ENCODE measurements around the gene SEC16A. TPM values are rescaled to one million over a fixed set of nuclear protein-coding genes. Genes with fewer than 3 reads are reported as not detected.

The SEC16A gene
- total RNA-seq, 1 experiment from 2014 or later, result 44.5 TPM

DNA sequence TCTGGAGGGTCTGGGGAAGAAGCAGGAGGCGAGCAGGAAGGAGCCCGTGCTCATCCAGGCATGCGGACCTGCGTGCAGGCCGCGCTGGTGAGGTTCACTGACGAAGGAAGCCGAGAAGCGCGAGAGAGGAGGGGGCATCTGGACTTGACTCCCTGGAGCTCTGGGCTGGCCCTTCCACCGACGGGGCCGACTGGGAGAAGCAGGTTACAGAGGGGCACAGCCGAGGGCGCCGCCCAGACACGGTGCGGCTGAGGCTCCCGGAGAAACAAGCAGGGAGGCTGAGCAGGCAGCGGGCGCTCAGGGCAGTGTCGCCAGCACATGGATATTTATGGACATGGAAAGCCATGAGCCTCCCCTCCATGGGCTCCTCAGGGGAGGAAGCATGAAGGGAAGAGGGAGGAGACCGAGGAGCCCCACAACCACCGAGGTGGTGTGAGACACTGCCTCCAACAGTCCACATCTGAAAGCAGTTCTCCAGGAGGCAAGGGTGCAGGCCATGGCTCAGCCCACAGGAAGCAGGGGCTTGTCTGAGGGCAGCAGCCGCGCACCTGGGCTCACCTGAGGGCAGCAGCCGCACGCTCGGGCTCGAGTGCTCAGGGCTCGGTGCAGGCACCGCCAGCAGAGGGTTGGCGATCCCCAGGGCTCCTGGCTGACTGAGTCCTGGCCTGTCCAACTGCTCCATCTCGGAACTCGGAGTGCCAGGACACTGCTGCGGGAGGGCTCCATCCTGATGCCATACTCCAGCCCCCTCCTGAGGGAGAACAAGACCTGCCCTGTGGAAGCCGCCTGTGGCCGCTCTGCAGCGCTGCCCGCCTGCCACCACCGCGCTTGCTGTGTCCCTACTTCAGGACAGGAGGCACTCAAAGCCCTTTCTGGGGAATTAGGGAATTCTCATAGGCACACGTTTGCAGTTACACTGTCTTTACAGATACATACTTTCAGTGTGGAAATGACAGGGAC is 27.5 kb downstream of the SEC16A start:
- Histone ChIP-seq H3K4me1 (peaks cover 9% of the 10 kb centered on the region), H3K9me3 (replicated peaks) (no peaks in the 10 kb centered on the region), H3K36me3 (peaks cover 91% of the 10 kb centered on the region), H3K27me3 (no peaks in the 10 kb centered on the region), H3K4me3 (no peak overlapping the region), H3K27ac (no peak overlapping the region)
- no peak for DNase-seq

DNA sequence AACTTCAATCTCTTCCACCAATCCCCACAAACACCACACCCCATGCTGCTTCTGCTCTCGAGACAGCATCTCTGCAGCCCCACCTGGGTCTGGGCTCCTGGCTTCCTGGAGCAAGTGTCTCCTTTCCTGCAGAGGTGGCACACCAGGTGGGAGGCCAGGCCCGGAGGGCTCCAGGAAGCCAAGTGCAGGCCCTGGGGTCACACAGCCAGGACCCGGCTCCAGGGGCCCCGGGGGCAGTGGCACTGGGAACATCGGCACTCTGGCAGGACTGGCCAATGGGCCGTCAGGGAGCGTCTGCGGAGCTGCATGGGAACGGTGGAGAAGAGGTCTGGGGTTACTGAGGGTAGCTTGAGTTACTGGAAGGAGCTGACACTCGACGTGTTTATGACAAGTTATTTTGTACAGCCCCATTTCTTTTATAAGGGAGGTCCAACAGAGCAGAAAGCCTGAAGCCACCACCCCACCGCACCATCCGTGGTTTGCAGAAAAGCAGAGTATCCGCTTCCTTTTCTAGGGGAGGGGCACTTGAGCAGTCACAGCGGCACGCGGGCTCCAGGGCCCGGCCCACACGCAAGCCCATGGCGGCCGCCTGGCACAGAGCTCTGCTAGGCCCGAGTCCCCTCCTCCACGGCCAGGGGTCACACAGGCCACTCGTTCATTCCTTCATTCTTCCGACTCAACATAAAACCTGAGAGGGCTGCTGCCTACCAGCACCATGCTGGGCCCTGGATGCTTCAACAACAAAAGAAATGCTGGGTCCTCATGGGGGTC is 28.6 kb downstream of the SEC16A start:
- Histone ChIP-seq H3K4me1 (peaks cover 18% of the 10 kb centered on the region), H3K9me3 (replicated peaks) (no peaks in the 10 kb centered on the region), H3K27me3 (no peaks in the 10 kb centered on the region), H3K36me3 (peaks cover 86% of the 10 kb centered on the region), H3K27ac (no peak overlapping the region), H3K4me3 (no peak overlapping the region)
- DNase-seq, result no peak

DNA sequence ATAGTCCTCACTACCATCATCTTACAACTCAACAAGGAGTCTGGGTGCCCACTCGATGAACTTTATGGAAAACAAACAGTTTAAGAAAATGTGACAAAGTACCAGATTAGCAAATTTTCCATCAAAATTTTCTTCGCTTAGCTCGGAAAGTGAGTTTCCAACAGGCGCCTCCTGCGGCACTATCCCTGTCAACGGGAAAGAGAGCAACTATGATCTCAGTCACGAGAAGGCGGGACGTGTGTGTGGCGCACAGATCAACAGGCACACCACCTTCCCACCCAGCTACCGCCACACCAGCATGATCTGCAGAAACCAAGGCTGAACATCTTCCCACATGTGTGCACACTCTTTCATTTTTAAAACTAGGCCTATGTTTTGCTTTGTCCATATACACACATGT is 29.5 kb downstream of the SEC16A start:
- peaks cover 77% of the 10 kb centered on the region for H3K36me3 ChIP-seq
- H3K4me3 ChIP-seq, result no peak overlapping the region
- peaks cover 24% of the 10 kb centered on the region for H3K4me1 ChIP-seq
- no peak for DNase-seq
- H3K9me3 ChIP-seq (replicated peaks), result no peaks in the 10 kb centered on the region
- no peaks in the 10 kb centered on the region for H3K27me3 ChIP-seq
- H3K27ac ChIP-seq, result no peak overlapping the region

DNA sequence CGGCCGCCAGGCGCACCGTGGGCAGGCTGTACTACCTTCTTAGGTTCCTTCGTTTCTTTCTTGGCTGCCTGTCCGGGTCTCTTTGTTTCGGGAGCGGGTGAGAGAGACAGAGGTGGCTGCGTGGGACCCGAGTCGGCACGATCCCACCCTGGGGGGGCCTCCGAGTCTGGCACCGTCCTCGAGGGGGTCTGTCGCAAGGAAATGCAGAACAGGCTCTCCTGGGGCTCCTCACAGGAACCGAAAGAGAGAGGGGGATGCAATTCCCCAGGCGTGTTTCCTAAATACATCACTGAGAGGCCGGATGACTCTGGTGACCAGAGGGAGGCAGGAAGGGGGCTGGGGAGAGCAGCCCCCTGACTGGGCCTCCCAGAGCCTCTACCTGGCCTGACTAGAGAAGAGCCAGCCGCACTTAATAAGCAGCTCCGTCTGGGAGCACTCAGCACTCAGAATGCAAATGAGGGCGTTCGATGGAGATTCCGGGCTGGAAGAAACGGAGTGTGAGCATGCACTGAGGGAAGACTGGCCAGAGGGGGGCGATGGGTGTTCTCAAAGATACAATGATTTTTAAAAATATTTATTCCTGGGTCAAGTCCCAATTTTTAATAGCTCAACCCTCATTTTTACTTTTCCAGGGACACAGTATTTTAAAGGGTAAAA is 31.5 kb downstream of the SEC16A start:
- Histone ChIP-seq H3K36me3 (peaks cover 74% of the 10 kb centered on the region), H3K27me3 (no peaks in the 10 kb centered on the region), H3K4me1 (peaks cover 24% of the 10 kb centered on the region), H3K9me3 (replicated peaks) (no peaks in the 10 kb centered on the region), H3K4me3 (no peak overlapping the region), H3K27ac (no peak overlapping the region; the same call in 1 of the 2 replicates)
- DNase-seq, result no peak

DNA sequence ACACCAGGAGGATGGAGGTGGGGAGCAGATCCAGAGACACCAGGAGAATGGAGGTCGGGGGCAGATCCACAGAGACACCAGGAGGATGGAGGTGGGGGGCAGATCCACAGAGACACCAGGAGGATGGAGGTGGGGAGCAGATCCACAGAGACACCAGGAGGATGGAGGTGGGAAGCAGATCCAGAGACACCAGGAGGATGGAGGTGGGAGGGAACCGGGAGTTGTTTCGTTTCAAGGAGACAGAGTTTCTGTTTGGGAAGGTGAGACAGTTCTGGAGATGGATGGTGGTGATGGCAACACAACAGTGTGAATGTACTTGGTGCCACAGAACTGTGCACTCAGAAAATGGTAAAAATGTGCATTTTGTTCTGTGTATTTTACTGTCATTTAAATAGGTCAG is 34.2 kb downstream of the SEC16A start:
- Histone ChIP-seq H3K4me1 (peaks cover 24% of the 10 kb centered on the region), H3K9me3 (replicated peaks) (no peaks in the 10 kb centered on the region), H3K4me3 (no peak overlapping the region), H3K27me3 (no peaks in the 10 kb centered on the region), H3K27ac (peak overlapping the region; percentile 82), H3K36me3 (peaks cover 53% of the 10 kb centered on the region)
- no peak for DNase-seq

DNA sequence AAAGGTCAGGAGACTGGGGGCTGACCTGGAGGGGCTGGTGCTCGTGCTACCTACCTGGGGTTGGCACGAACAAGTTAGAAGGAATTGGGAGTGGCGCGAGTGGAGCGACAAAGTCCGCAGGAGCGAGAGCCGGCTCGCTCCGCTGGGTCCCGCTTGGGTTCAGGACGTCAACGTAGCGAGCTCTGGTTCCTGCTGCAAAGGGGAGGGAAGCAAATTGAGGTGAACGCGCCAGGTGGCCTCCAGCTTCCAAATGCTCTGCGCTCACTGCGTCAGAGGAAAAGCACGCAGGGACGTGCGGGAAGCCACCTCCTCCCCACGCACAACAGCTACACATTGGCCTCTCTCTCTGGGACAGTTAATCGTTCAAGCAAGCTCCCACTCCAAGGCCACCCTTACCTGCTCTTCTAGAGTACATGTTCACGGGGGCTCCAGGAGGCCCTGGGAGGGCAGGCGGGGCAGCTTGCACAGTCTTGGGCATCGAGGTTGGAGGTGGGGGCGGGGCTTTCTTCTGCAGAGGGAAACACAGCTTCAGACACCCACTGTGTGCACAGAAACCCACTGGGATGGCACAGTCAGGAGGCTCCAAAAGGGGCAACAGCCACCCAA is 35.6 kb downstream of the SEC16A start:
- H3K9me3 ChIP-seq (replicated peaks), result no peaks in the 10 kb centered on the region
- H3K36me3 ChIP-seq, result peaks cover 59% of the 10 kb centered on the region
- H3K4me1 ChIP-seq, result peaks cover 24% of the 10 kb centered on the region
- H3K27me3 ChIP-seq, result no peaks in the 10 kb centered on the region
- no peak for DNase-seq
- no peak overlapping the region for H3K27ac ChIP-seq
- H3K4me3 ChIP-seq, result no peak overlapping the region

DNA sequence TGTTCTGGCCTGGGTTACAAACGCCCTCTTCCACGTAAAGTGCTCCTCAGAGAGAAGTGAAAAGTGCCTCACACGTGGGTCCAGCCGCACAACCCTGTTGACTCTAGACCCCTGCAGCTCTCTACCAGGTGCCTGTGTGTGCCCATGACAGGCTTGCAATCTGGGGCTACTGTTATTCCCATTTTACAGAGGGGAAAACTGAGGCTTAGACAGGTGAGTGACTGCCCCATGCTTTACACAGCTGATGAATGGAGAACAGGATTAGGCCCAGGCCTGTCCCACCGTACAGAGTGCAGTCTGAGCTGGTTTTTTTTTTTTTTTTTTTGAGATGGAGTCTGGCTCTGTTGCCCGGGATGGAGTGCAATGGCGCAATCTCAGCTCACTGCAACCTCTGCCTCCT is 37.0 kb downstream of the SEC16A start:
- peaks cover 52% of the 10 kb centered on the region for H3K36me3 ChIP-seq
- no peak overlapping the region for H3K27ac ChIP-seq
- H3K4me1 ChIP-seq, result peaks cover 23% of the 10 kb centered on the region
- H3K9me3 ChIP-seq (replicated peaks), result no peaks in the 10 kb centered on the region
- H3K4me3 ChIP-seq, result no peak overlapping the region
- DNase-seq, result no peak
- no peaks in the 10 kb centered on the region for H3K27me3 ChIP-seq

DNA sequence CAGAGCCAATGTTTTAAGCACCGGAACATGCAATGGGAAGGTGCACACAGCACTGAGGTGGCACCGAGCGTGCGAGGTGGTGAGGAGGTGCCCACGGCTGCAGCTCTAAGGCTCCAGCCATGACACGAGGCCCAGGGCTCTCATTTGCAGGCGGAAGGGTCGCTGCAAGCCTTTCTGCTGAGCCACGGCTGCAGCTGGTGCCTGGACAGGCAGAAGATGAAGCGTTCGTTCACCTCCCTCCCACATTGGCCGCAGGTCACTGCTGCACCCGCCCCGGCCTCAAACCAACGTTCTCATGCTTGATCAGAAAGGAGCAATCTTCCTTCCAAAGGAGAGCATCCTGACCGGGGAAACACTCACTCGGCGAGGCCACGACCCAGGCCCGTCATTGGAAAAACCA is 38.7 kb downstream of the SEC16A start:
- no peak for DNase-seq
- no peak overlapping the region for H3K27ac ChIP-seq
- H3K4me3 ChIP-seq, result no peak overlapping the region
- peaks cover 18% of the 10 kb centered on the region for H3K4me1 ChIP-seq
- H3K27me3 ChIP-seq, result no peaks in the 10 kb centered on the region
- peaks cover 43% of the 10 kb centered on the region for H3K36me3 ChIP-seq
- no peaks in the 10 kb centered on the region for H3K9me3 ChIP-seq (replicated peaks)

DNA sequence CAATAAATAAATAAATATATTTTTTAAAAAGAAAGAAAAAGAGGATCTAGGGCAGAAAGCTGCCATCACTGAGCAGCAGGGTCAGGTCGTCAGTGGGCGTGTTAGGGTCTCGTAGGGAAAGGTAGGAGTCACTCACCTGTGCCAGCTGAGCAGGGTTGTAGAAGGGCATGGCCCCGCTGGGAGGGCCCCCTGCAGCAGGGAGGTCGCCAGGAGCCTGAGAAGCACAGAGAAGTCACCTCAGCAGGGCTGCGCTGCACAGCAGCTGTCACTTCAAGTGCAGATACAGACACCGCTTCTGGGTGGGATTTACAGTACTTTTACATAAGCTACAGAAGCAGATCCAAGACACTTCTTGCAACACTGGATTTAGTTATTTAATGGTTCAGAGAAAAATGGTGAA is 39.2 kb downstream of the SEC16A start:
- peaks cover 14% of the 10 kb centered on the region for H3K4me1 ChIP-seq
- DNase-seq, result no peak
- H3K27me3 ChIP-seq, result no peaks in the 10 kb centered on the region
- no peak overlapping the region for H3K27ac ChIP-seq
- peaks cover 43% of the 10 kb centered on the region for H3K36me3 ChIP-seq
- no peak overlapping the region for H3K4me3 ChIP-seq
- H3K9me3 ChIP-seq (replicated peaks), result no peaks in the 10 kb centered on the region

DNA sequence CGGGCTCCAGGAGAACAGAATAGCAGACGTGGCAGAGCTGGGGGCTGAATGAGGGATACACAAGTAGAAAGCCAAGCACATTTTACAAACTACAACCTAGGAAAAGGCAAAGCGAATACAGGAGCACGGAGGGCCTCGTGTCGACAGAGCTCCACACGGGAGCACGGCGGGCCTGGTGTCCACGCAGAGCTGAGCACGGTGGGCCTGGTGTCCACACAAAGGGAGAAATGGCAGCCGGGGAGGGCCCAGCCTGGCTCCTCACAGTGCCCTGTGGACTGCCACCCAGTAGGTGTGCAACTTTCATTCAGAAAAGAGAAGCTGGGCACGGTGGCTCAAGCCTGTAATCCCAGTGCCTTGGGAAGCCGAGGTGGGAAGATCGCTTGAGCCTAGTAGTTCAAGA is 39.8 kb downstream of the SEC16A start:
- Histone ChIP-seq H3K27ac (no peak overlapping the region), H3K27me3 (no peaks in the 10 kb centered on the region), H3K9me3 (replicated peaks) (no peaks in the 10 kb centered on the region), H3K4me1 (peaks cover 14% of the 10 kb centered on the region), H3K4me3 (no peak overlapping the region), H3K36me3 (peaks cover 43% of the 10 kb centered on the region)
- DNase-seq, result no peak

DNA sequence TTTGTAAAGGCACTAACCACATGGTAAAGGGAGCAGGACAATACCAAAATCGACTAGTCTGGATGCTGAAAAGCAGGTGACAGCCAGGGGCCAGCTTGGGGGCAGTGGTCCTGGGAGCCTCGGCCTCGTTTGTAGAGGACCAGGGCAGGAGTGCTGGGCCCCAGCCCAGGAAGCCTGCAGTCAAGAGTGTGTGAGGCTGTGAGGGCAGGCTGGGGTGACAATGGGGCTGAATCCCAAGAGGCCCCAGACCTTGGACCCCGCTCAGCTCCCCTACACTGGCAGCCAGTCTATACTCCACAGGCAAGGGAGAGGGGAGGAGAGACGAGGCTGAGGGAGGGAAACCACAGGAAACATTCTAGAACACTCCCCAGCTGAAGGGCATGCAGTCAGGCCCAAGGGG is 40.6 kb downstream of the SEC16A start:
- DNase-seq, result no peak
- H3K4me1 ChIP-seq, result peaks cover 22% of the 10 kb centered on the region
- H3K27ac ChIP-seq, result no peak overlapping the region
- H3K9me3 ChIP-seq (replicated peaks), result no peaks in the 10 kb centered on the region
- H3K36me3 ChIP-seq, result peaks cover 35% of the 10 kb centered on the region
- no peak overlapping the region for H3K4me3 ChIP-seq
- no peaks in the 10 kb centered on the region for H3K27me3 ChIP-seq

DNA sequence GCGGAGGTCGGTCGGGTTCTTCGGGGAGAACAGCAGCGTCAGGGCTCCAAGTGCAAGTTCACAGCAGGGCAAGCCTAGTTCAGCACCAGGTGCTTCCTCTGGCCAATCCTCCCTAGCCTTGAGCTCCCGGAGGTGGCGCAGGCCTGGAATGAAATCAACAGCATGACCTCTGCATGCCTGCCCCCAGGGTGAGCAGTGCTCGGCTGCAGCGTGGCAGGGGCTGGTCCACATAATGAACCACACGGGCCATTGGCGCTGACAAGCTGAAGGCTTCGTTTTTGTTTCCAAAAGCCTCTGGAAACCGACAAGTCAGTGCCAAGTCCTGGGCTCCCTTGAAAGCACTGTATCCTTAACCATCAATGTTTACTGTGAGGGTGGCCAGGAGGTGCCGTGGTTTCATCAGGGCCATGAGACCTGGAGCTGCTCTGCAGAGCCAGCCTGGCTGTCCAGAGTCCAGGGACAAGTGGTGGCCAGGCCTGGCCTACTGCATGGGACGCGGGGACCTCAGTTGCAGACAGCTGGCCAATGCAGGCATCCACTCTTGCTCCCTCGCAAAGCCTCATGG is 41.1 kb downstream of the SEC16A start:
- H3K27ac ChIP-seq, result no peak overlapping the region
- peaks cover 34% of the 10 kb centered on the region for H3K36me3 ChIP-seq
- no peak for DNase-seq

DNA sequence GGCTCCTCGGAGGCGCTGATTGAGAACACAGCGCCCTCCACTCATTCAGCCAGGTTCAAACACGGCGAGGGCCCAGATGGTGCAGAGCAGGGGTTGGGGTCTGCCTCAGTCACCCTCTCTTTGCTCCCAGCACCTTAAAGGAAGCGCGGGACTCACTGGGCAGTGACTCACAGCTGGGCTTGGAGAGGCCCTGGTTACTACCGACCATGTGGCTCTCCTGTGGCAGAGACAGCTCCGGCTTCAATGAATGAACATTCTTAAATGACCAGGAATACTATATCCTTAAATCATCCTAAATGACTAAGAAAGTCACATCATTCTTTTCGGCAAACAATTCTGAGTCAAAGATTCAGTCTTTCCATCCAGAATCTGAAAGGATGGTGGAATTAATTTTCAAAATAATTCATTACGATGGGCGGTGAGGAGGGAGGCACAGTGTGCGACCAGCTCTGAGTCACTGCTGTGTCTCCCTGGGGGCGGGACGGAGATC is 41.6 kb downstream of the SEC16A start:
- Histone ChIP-seq H3K9me3 (replicated peaks) (no peaks in the 10 kb centered on the region), H3K27ac (no peak overlapping the region), H3K4me3 (no peak overlapping the region), H3K36me3 (peaks cover 30% of the 10 kb centered on the region), H3K4me1 (peaks cover 22% of the 10 kb centered on the region), H3K27me3 (no peaks in the 10 kb centered on the region)
- DNase-seq, result no peak

More for the DNA sequence above, 41.1 kb downstream of the SEC16A start:
- Histone ChIP-seq H3K4me1 (peaks cover 22% of the 10 kb centered on the region), H3K27me3 (no peaks in the 10 kb centered on the region), H3K4me3 (no peak overlapping the region), H3K9me3 (replicated peaks) (no peaks in the 10 kb centered on the region)
